HUES48 (cell line): ENCODE results near the gene TKT.

Experiments
- H3K27ac ChIP-seq: one replicate; pipeline ENCODE4 v1.7.0; 2013; ENCODE audit warnings: low read depth, low read length, inconsistent platforms
- H3K27me3 ChIP-seq: 2 replicates; pipeline ENCODE4 v1.6.1; 2013; ENCODE audit warnings: mild to moderate bottlenecking, low read length; ENCODE audit not compliant: control insufficient read depth, insufficient read depth
- H3K36me3 ChIP-seq: 2 replicates; pipeline ENCODE4 v1.6.1; 2013; ENCODE audit warnings: low read length; ENCODE audit not compliant: control insufficient read depth, insufficient read depth
- H3K4me1 ChIP-seq: 2 replicates; pipeline ENCODE4 v1.6.1; 2013; ENCODE audit warnings: mild to moderate bottlenecking, low read length; ENCODE audit not compliant: control insufficient read depth, insufficient read depth
- H3K4me3 ChIP-seq: 2 replicates; pipeline ENCODE4 v1.5.1; 2013; ENCODE audit warnings: mild to moderate bottlenecking, low read depth, low read length
- H3K9ac ChIP-seq: 2 replicates; pipeline ENCODE4 v1.6.1; 2013; ENCODE audit warnings: mild to moderate bottlenecking, low read depth, low read length, moderate library complexity
- H3K9me3 ChIP-seq: 2 replicates; pipeline ENCODE4 v1.6.1; 2013; ENCODE audit warnings: low read length; ENCODE audit not compliant: control insufficient read depth, insufficient read depth

Gene TKT

DNA sequence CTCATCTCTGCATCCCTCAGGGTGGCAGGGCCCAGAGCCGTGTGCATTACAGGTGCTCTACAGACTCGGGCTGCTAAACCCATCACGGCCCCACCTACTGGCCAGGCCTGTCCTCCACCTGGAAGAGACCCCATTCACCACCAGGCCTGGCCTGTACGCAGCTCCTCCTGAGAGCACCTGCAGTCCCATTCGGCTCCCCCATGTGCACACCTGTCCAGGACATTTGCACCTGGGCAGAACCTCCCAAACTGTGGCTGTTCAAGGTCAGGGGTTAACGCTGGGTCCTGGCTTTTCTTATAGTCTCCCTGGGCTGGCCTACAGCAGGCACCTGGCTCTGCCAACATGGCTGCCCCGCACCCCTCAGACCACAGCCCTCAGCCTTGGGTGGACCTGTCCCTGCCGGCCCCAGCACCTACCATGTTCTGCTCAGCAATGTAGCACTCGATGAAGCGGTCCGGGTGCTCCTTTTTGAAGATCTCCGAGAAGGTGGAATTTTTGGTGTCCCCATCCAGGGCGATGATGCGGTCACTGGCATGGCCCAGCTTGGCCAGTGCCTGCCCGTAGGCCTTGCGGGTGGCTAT lies 25.7 kb downstream of the TKT start:
- no peak overlapping the region for H3K9ac ChIP-seq
- H3K4me1 ChIP-seq = no peaks in the 10 kb centered on the region
- no peaks in the 10 kb centered on the region for H3K9me3 ChIP-seq
- no peaks in the 10 kb centered on the region for H3K27me3 ChIP-seq
- no peak overlapping the region for H3K27ac ChIP-seq
- no peak overlapping the region for H3K4me3 ChIP-seq
- H3K36me3 ChIP-seq = peaks cover 99% of the 10 kb centered on the region

DNA sequence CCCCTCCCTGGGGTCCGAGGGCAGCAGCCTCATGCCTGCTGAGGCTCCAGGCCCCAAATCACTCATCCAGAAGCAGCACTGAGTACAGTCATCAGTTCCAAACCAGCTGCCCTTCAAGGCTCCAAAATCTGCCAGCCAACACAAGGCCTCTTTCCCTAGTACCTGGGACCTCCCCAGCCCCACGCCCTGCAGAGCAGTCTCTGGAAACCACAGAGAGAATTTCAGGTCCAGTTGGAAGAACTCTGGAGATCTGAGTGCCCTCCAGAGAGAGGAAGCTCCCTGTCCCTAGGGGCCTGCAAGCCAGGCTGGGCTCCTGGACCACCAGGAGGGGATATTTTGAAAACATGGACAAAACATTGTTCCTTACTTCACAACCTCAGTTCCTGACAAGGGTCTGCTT lies 26.2 kb downstream of the TKT start:
- H3K36me3 ChIP-seq = peaks cover 100% of the 10 kb centered on the region
- H3K9me3 ChIP-seq = no peaks in the 10 kb centered on the region
- no peak overlapping the region for H3K4me3 ChIP-seq
- no peak overlapping the region for H3K27ac ChIP-seq
- H3K4me1 ChIP-seq = no peaks in the 10 kb centered on the region
- no peaks in the 10 kb centered on the region for H3K27me3 ChIP-seq
- H3K9ac ChIP-seq = no peak overlapping the region

DNA sequence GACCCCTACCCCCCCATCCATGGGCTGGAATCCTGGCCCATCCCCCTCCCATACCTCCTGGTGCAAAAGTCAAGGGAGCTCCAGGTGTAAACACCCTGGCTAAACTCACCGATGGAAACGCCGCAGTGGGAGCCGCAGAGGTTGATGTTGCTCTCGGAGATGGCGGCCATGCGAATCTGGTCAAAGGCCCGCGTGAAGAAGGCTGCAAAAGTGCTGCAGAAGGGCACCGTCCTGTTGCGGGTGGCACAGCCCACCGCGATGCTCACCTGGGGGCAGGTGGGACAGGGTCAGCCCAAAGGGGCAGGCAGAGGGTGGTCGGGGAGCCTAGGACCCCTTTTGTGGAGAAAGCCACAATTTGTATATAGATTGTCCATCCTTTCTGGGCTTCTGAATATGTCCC lies 26.7 kb downstream of the TKT start:
- Histone ChIP-seq H3K9me3 (no peaks in the 10 kb centered on the region), H3K4me1 (no peaks in the 10 kb centered on the region), H3K36me3 (peaks cover 100% of the 10 kb centered on the region), H3K4me3 (no peak overlapping the region), H3K27ac (no peak overlapping the region), H3K27me3 (no peaks in the 10 kb centered on the region), H3K9ac (no peak overlapping the region)

DNA sequence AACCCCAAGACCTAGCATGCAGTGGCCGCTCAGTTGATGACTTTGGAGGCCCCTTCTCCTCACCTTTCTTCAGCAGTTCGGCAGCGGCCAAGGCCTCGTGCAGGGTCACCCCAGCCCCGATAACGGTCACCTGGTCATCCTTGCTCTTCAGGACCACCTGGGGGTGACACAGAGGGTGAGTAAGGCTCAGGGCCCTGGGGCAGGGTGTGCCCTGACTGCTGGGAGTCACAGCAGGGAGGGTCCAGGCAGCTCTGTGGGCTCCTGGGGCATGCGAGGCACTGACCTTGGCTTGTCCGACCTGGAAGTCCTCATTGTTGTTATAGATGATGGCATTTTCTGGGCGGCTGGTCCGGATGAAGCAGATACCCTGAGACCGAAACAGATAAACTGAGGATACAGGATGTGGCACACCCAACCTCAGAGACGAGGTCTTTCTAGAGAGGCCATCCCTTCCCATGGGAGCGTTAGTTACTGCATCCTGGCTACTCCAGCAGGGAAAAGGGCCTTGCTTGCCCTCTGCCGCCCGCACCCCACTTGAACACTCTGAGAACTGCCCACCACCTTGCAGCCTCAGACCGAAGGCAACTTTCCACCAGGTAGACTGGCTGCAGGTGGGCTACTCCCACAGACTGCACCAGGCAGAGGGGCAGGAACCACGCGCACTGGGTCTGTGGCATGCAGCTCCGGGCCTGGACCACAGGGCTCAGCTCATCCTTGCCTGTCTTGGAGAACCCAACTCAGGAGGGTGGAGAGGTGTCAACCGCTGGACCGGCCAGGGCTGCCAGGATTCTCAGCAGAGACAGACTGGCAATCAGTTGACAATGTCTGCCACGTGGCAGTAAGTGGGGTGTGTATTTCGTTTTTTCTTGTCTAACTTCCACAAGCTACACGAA lies 27.6 kb downstream of the TKT start:
- H3K4me1 ChIP-seq = no peaks in the 10 kb centered on the region
- peaks cover 100% of the 10 kb centered on the region for H3K36me3 ChIP-seq
- no peak overlapping the region for H3K9ac ChIP-seq

DNA sequence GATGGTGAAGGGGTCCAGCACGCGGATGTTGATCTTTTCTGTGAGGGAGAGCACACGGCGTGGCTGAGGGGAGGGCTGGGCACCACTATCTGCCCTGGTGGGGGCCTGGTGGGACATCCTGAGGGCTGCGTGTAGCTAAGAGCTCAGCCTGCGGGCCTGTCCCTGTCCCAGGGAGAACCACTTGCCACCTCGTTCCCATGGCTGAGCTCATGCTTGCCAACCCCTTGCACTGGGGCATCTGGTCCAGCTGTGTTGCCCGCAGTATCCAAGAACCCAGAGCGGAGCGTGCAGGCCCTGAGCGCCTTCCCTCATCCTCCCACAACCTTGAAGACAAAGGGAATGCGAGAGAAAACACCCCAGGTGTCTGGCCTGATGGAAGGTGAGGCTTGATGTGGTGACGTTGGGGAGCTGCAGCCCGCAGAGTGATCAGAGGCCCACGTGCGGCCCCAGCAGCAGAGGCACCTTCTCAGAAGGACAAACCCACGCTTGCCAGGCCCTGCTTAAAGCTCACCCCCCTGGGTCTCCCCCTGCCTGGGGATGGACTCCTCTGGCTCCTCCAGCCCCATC lies 28.9 kb downstream of the TKT start:
- Histone ChIP-seq H3K27ac (no peak overlapping the region), H3K4me3 (no peak overlapping the region), H3K27me3 (no peaks in the 10 kb centered on the region), H3K4me1 (no peaks in the 10 kb centered on the region), H3K9me3 (no peaks in the 10 kb centered on the region), H3K9ac (no peak overlapping the region), H3K36me3 (peaks cover 87% of the 10 kb centered on the region)

More for the DNA sequence above, 27.6 kb downstream of the TKT start:
- Histone ChIP-seq H3K9me3 (no peaks in the 10 kb centered on the region), H3K27ac (no peak overlapping the region), H3K27me3 (no peaks in the 10 kb centered on the region), H3K4me3 (no peak overlapping the region)

DNA sequence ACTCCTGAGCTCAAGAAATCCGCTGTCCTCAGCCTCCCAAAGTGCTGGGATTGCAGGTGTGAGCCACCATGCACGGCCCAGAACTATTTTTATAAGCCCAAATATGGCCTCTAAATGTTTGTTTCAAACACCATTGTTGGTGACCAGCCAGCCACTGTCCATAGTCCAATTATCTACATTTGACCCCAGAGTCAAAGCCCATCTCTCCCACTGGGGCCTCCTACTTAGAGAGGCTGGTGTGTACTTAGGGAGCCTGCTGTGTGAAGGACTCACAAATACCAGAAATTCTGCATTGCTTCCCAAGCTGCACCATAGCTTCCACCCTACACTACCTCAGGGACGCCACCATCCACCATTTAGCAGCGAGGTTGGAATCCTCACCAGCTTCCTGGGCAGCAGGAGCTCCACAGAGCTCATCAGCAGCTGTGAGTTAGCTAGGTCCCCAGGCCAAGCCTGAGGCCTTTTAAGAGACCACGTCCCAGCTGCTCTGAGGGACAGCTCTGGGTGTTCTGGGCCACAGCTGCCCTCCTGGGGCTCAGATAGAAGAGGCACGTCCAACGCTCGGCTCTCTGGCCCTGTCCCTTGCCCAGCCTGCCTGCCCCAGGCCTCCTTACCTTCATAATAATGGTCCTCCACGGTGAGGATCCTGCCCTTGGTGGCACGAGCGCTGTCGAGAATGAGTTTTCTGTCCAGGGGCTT lies 29.5 kb downstream of the TKT start:
- H3K36me3 ChIP-seq = peaks cover 81% of the 10 kb centered on the region

DNA sequence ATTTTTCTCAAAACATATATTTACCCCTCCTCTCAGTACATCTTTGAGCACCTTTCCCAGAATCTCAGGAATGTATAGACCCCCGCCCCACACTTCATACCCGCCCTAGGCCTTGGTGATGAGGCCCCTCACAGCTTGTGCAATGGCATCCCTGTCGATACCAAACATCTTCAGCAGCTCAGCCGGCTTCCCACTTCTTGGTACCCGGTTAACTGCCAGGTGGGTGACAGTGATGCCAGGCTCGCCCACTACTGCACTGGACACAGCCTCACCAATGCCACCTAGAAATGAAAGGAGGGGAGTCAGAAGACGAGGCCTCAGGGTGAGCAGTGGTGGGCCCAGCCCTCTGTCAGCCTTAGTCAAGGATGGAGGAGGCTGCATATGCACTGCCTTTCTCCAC lies 30.2 kb downstream of the TKT start:
- H3K4me1 ChIP-seq = no peaks in the 10 kb centered on the region
- no peaks in the 10 kb centered on the region for H3K27me3 ChIP-seq
- no peak overlapping the region for H3K4me3 ChIP-seq
- peaks cover 74% of the 10 kb centered on the region for H3K36me3 ChIP-seq
- no peaks in the 10 kb centered on the region for H3K9me3 ChIP-seq
- no peak overlapping the region for H3K27ac ChIP-seq
- H3K9ac ChIP-seq = no peak overlapping the region

More for the DNA sequence above, 29.5 kb downstream of the TKT start:
- Histone ChIP-seq H3K27ac (no peak overlapping the region), H3K4me3 (no peak overlapping the region), H3K27me3 (no peaks in the 10 kb centered on the region), H3K4me1 (no peaks in the 10 kb centered on the region), H3K9me3 (no peaks in the 10 kb centered on the region), H3K9ac (no peak overlapping the region)

DNA sequence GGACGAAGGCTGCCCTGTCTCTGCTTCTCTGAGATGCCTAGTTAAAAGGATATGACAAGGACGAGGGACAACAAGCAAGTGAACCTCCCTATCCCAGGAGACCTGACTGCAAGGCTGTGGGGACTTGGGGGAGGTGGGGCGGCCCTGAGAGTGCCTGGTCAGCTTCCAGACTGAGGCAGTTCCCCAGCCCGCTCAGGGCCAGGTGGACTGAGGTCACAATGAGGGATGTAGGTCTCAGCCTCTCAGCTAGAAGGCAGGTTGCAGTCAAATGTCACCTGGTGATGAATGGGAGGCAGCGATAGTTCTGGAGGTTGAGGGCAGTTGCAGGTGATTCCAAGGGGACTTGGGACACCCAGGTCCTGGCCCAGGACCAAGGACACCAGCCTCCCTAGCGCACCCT lies 30.6 kb downstream of the TKT start:
- Histone ChIP-seq H3K4me3 (no peak overlapping the region), H3K4me1 (no peaks in the 10 kb centered on the region), H3K27ac (no peak overlapping the region), H3K27me3 (no peaks in the 10 kb centered on the region), H3K9me3 (no peaks in the 10 kb centered on the region), H3K36me3 (peaks cover 70% of the 10 kb centered on the region), H3K9ac (no peak overlapping the region)

DNA sequence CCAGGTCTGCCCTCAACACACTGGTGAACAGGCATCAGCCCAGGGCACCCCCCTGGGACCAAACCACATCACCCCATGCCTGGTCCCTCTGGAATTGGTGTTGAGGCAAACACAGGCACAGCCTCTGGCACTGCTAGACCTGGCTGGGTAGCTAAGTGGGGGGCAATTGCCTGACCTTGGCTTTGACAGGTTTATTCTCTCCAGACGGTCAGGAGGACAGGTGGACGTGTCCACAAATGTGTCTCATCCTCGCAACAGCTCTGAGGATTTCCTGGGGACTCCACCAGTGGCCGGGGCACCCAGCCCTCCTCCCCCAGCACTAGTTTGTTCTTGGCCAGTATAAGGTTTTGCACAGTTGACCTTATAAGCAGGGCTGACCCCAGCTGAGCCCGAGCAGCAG lies 31.3 kb downstream of the TKT start:
- peaks cover 63% of the 10 kb centered on the region for H3K36me3 ChIP-seq
- no peak overlapping the region for H3K27ac ChIP-seq
- no peak overlapping the region for H3K9ac ChIP-seq
- no peak overlapping the region for H3K4me3 ChIP-seq
- no peaks in the 10 kb centered on the region for H3K9me3 ChIP-seq
- H3K4me1 ChIP-seq = no peaks in the 10 kb centered on the region
- no peaks in the 10 kb centered on the region for H3K27me3 ChIP-seq

DNA sequence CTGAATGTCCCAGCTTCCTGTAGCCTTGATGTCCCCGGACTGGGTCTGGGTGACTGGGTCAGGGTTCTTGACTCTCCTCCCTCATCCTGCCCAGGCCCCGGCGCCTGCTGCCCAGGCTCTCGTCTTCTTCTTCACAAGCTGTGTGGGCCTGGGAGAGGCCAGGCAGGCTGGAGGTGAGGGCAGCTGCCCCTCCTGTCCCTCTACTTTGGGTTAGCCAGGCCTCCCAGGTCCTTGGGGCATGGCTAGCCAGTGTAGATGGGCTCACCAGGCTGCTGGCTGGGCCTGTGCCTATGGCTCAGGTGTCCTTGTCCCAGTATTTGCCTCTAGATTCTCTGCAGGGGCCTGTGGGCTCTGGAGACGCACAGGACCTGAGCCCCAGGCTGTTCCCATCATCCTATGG lies 31.8 kb downstream of the TKT start:
- Histone ChIP-seq H3K9ac (no peak overlapping the region), H3K9me3 (no peaks in the 10 kb centered on the region), H3K4me3 (no peak overlapping the region), H3K27me3 (no peaks in the 10 kb centered on the region), H3K4me1 (no peaks in the 10 kb centered on the region), H3K27ac (no peak overlapping the region), H3K36me3 (peaks cover 58% of the 10 kb centered on the region)

DNA sequence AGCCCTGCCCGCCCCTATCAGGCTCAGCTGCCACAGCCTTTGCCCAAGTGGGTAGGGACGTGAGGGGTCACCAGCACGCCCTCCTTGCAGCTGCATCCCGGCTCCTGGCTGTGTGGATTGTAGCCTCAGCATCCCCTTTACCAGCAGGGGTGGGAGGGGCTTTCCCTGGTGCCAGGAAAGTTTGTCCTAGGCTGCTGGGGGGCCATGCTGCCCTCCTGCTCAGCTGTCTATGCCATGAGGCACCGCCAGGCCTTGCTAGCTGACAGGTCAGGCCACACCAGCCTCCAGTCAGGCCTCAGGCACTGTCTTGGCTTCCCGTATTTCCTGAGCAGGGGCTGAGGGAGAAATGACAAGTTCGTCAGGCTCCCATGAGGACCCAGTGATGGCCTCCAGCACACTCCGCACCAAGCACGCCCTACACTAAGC lies 32.3 kb downstream of the TKT start:
- Histone ChIP-seq H3K9me3 (no peaks in the 10 kb centered on the region), H3K9ac (no peak overlapping the region), H3K27ac (no peak overlapping the region), H3K36me3 (peaks cover 53% of the 10 kb centered on the region), H3K4me1 (no peaks in the 10 kb centered on the region), H3K27me3 (no peaks in the 10 kb centered on the region), H3K4me3 (no peak overlapping the region)
